HG02870 (cell line): Measurements from ENCODE around the gene NMU.
"Not testable (repeated sequence)": the region's sequence is repeated elsewhere in the genome, so short reads cannot be mapped to it uniquely, and the experiment has no call there.

Experiments
- ATAC-seq: cut with Tn5 transposase; IDR thresholded peaks from one replicate; pipeline ENCODE4 v1.9.1; 2021; ENCODE audit warnings: mild to moderate bottlenecking, moderate library complexity; ENCODE audit not compliant: unreplicated experiment

Gene NMU

DNA sequence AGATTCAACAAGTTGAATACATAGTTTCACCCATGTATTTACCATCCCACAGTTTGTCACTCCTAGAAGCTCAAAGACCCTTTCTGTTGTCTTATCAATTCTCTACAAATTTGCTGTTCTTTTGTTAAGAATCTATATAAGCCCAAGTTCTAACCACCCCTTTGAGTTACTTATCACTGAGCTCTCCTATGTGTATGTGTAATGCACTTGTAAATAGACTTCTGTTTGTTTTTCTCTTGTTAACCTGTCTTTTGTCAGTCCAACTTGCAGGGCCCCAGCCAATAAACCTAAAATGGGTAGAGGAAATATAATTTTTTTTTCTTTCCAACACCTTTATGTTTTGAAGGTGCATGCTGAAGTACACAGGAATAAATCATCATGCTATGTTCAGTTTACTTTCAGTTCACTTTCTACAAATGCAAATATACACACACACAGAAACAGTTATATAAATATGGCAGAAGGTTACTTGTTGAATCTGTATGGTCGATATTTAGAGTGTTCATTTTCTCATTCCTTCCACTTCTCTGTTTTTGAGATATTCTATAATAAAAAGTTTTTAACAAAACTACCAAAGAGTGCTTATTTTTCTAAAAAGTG, 67.1 kb downstream of the NMU start:
- ATAC-seq = no peak

DNA sequence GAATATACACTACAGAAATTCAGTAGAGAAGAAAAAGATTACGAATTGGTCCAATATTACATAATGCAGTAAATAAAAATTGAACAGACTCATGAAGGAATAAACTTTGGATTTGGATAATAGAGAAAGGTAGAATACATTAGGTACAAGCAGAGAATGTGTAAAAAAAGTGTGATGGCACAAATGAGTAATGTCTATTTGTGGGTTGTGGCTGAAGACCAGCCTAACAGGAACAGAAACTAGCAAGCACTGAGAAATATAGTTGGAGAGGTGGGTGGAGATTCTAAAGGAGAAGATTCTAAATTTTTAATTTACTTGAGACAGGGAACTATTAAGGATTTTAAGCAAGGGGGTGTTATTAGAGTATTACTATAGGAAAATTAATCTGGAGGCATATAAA, 74.2 kb downstream of the NMU start:
- peak; percentile 100 for ATAC-seq

DNA sequence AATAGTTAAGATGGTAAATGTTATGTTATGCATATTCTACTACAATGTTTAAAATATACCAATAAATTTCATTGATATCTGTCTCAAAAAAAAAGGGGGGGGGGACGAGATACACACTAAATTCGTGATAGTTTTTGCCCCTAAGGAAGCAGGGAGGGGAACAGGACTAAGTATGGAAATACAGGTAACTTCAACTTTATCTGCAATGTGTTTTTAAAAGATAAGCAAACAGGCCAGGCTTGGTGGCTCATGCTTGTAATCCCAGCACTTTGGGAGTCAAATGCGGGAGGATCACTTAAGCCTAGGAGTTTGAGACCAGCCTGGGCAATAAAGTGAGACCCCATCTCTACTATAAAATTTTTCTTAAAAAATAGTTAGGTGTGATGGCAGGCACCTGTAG, 76.0 kb downstream of the NMU start:
- ATAC-seq = no peak

DNA sequence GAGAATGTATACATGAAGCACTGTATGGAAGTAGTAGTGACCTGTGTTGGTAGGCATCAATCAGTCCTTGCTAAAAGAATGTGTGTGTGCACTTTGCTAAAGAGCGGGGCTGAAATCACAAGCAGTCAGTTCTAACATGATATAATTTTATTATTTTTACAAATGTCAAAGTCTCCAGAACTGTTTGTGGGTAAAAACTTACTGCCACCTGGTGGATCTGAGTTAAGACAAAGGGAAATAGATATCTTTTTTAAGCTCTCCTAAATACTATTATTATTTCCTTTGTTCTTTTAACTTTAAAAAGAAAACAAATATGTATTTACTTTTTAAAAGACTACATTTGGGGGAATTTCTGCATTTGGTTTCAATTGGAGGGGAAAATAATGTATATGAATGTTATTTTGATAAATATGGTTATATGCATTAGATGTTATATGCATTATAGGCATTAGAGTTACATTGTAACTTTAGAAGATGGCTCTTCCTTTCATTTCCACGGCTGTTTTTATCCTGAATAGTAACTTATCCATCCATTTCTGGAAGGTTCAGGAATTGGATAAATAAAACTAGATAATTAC, 81.6 kb downstream of the NMU start:
- no peak for ATAC-seq

DNA sequence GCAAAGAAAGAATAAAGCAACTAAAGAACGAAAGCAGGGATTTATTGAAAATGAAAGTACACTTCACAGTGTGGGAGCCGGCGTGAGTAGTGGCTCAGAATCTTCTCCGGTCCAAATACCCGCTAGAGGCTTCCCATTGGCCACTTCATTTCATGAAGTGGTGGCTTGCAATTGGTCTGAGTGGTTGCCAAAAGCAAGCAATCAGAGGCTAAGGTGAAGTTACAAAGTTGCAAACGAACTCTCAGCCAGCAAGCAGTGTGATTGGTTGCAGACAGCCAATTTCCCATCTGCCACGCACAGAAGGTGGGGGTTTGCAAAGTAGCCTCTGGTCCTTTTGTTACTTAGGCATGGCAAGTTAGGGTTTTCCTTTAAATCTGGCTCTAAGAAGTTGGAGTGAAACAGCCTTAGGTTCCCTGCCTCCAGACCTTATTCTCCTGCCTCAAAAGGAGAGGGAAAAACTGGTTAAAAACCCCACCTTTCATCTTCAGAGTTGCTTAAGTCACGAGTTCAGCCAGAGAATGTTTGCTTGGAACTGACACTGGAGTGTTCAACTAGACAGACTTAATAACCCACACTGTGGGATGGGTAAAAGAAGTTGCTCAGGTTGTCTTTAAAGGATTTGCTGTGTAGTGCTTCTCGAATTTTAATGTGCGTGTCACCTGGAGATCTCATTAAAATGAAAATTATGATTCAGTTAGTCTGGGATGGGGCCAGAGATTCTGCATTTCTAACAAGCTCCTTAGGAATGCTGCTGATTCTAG, 82.5 kb downstream of the NMU start:
- ATAC-seq = no peak

DNA sequence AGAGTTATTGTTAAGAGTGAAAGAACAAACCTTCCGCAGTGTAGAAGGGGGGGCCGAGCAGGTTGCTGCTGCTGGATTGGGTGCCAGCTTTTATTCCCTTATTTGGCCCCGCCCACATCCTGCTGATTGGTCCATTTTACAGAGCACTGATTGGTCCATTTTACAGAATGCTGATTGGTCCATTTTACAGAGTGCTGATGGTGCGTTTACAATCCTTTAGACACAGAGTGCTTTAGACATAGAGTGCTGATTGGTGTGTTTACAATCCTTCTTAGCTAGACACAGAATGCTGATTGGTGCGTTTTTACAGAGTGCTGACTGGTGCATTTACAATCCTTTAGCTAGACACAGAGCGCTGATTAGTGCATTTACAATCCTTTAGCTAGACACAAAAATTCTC, 84.1 kb downstream of the NMU start:
- not testable (repeated sequence) for ATAC-seq

DNA sequence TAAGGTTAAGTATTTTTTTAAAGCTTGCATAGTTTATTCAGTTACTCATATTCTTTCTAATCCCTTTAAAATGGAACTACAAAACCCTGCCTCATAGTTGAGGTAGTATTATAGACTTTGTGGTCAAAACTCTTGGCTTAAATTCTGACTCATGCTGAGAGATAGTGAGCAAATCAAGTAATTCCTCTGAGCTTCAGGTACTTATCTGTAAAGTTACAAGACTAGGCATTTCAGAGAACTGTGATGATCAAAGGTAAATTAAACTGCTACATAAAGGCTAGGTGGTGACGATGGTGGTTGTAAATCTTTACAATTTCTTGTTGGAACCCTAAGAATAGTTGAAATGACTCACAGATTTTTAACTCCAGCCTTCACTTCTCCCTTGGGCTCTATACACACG, 86.2 kb downstream of the NMU start:
- ATAC-seq = no peak

DNA sequence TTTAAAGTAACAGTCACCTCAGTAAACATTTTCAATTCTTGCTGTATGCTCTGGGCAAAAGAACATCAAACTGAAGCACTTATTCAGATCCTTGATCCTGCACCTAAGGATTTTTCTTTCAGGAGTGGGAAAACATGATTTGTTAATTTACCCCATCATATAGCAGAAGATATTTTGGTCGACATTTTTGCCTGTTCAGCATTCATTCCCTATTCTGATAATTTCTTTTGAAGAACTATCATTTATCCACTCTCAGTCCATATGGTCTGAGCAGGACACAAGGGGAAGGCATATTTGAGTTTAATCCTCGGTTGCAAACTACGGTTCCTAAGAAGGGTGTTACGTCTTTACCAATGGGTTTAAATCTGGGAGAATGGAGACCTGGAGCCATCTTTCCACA, 88.2 kb downstream of the NMU start:
- ATAC-seq = no peak

DNA sequence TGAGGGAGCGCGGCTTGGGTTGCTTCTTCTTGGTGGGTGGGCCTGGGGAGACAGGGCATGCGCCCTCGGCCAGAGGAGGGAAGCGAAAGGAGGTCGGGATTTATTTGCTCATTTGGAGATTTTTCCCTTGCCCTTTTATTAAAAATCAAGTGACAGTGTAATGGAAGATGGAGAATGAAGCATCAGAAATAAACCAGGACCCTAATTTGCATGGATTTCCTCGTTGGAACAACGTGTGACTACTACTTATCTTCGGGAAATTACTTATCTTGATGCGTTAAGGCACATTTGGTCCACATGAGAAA, 88.7 kb downstream of the NMU start:
- no peak for ATAC-seq

DNA sequence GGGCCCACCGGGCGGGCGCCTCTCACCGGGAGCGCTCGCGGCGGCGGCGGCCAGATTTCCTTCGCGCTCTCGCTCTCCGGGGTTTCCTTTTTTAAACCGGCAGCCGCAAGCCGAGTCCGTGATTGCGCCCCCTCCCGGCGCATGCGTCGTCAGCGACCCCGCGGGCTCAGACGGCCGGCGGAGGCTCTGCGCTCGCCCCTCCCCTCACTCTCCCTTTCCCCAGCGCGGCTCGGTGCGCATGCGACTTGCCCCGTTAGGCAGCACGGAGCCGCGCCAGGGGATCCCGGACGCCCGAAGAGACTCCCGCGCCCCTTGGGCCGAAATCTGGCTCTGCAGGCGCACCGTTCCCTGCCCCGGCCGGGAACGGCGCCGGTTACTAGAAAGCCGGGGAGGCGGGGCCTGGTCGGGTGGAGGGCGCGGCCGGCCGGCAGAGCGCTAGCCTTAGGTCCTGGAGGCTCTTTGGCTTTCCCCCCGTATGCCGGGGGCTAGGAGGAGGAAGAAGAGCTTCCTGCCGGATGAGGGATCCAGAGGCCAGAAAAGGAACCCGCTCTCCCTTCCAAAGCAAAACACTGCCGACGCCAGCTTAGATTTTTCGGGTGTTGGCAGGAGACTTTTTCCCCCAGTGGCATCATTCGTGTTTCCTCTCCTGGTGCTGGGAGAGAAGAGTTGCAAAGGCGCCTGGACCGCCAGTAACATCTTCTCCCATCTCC, 89.2 kb downstream of the NMU start, which contains the start of gene CLOCK:
Gene CLOCK, minus strand, starts transcription at position 154 of the 710 bp plus-strand sequence. CDS start 64,124 bp downstream, outside the sequence.
- ATAC-seq = peak; percentile 68

DNA sequence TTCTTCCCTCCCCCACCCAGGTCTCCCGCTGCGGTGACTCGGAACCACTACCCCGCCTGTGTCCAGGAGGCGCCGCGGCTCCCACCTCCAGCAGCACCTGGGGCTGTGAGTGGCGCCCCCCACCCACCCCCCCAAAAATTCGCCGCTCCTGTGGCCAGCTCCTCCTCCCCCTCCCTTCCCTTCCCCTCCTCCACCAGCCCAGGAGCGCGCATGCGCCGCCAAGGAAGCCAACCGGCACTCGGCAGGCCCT, 89.7 kb downstream of the NMU start:
- peak; percentile 39 for ATAC-seq

DNA sequence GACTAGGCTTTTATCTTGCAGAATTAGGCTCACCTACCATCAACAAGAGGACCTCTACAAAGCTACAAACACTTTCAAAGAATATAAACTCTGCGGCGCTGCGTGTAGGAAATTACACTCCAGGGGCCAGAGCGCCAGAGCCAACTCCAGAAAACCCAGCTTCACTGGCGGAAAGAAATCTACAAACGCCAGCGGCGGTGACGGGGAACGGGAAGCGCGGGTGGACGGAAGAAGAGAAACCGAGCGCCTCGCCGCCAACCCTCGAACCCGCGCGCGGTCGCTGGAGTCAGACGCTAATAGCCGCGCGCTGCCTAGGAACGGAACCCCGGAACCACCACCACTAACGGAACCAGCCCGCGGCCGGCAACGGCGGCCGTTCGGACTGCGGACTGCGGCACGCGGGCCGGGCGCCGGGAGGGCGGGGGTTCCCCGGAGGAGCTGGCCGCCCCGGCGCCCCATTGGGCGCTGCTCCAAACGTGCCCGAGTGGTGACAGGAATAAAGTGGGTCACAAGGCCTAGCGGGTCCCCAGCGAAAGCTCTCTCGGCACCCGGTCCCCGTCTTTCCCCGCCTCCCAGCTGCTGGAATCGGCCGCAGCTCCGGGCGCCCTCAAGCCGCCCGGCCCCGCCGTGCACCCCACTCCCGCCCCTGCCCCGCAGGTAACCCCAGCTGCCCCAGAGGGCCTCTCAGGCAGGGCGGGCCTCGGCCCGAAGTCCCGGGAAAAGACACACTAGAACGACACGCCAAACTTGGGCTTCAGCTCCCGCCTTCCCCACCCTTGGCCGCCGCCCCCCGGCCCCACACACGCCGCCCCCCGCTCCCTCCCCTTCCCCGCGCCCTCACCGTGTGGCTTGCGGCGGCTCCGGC, 90.2 kb downstream of the NMU start:
- peak; percentile 41 for ATAC-seq
